NCI-H526 (cell line): ENCODE results near the gene S100A16.
A peak's percentile ranks its signal among the peaks of the same experiment; 100 is the strongest.
"Not testable (repeated sequence)": the region's sequence is repeated elsewhere in the genome, so short reads cannot be mapped to it uniquely, and the experiment has no call there.

Source experiments
- DNase-seq, 2 experiments: peaks; one replicate each; lab custom pipeline; 2025; lab: John Stamatoyannopoulos, UW

The S100A16 gene

GRCh38 chr1:153585006-153585405, 27.9 kb downstream of the S100A16 start:
- no peak for DNase-seq

DNA sequence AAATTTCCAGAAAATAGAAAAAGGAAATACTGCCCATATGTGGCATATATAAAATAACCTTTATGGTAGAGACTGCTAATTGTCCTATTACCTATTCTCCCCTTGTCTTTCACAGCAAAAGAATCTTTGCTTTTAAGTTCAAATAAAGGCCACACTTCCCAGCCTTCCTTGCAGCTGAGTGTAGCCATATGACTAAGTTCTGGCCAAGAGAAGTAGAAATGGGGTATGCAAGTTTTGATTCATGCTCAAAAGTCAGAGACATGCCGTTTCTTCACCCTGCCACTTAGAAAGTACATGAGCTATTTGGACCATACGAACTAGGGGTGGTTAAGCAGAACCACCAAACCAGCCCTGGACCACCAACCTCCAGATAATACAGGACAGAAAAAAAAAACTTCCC, 29.0 kb downstream of the S100A16 start:
- DNase-seq, result no peak

DNA sequence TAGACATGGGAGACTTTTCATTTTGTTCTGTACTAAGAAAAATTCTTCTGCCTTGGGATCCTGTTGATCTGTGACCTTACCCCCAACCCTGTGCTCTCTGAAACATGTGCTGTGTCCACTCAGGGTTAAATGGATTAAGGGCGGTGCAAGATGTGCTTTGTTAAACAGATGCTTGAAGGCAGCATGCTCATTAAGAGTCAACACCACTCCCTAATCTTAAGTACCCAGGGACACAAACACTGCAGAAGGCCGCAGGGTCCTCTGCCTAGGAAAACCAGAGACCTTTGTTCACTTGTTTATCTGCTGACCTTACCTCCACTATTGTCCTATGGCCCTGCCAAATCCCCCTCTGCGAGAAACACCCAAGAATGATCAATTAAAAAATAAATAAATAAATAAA, 29.4 kb downstream of the S100A16 start:
- DNase-seq, result not testable (repeated sequence)

- DNase-seq, result not testable (repeated sequence)
Measured at GRCh38 chr1:153582836-153583235, 30.1 kb downstream of the S100A16 start.

- DNase-seq, result no peak
Measured at GRCh38 chr1:153578936-153579335, 34.0 kb downstream of the S100A16 start.

DNA sequence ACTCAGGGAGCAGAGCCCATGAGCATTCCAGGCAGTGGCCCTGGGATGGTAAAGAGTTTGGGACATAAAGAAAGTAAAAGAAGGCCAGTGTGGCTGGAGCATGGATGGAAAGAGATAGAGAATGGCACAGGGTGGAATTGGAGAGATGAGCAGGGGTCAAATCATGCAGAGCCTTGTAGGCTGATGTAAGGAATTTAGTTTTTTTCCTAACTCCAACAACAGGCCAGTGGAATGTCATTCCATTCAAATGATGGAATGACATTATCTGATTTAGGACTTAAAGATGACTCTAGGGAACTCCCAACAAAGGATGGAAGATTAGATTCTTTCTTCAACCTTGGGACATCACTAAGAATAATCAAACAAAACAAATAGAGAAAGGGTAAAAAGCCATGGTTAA, 34.4 kb downstream of the S100A16 start:
- DNase-seq, result no peak

GRCh38 chr1:153577624-153578051, 35.3 kb downstream of the S100A16 start:
- DNase-seq, result no peak

- no peak for DNase-seq
Measured at GRCh38 chr1:153577138-153577537, 35.8 kb downstream of the S100A16 start.

GRCh38 chr1:153575497-153575896, 37.4 kb downstream of the S100A16 start:
- DNase-seq, result not testable (repeated sequence)

- DNase-seq, result not testable (repeated sequence)
Measured at GRCh38 chr1:153575081-153575491, 37.9 kb downstream of the S100A16 start.

DNA sequence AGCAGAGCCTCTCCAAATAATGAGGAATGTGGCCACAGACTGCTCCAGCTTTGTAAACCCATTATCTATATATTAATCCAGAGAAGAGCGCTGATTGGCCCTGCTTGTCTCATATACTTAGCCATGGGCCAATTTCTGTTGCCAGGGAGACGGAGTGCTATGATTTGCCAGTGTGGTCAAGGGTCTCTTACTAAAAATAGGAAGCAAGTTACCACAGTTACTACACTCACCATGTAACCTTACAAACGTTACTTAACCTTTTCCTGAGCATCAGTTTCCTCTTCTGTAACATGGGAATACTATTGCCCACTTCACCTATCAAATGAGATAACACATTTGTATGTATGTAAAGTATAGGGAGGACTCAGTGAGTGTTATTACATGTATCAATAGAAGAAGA, 39.6 kb downstream of the S100A16 start:
- DNase-seq, result no peak

- peak; percentile 79 to 91 for DNase-seq
Measured at GRCh38 chr1:153572569-153573015, 40.3 kb downstream of the S100A16 start.

DNA sequence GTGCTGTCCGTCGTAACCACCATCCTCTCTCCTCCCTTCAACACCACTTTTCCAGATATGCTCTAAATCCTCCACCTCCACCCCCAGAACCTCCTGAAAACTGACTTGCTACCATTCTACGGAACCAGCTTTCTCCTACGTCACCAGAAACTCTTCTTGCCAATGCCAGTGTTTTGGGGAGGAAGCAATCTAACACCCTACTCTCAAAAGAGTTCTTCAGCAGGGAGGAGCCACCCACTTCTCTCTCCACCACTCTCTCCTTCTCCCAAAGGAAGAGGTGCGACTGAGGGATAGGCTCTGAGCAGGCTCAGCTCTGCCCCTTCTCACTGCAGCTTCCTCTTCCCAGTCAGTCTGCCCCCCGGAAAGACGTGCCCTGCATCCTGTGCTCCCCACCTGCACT, 41.2 kb downstream of the S100A16 start:
- DNase-seq, result no peak

DNA sequence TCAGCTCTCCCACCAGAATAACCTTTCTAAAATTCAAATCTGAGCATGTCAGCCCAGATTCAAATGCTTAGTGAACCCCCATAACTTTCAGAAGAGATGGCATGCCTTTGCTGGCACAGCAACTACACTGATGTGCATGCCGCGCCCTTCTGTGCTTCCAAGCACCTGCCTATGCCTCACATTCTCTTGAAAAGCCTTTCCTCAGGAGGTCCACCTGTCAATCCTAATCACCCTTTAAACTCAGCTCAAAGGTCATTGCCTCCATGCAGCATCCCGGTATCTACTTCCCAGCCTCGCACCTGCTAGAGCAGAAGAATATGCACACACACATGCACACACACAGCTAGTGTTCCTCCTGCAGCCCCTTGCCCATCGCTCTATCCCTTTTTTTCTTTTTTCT, 42.1 kb downstream of the S100A16 start:
- peak; percentile 27 to 60 for DNase-seq

DNA sequence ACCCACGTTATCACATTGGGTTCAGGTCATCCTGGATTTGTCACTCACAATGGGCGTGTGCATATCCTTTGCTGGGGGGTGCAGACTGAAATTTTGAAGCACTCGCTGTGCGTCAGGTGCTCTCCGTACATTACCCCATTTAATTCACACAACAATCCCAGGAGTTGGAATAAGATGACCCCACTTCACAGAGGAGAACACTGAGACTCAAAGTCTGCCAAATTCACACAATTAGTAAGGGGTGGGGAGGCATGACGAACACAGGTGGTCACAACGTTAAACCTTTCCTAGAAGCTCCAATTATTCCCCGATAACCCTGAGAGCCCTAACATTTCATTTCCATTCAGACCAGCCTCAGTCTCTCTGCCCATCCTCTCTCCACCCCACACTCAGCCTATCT, 43.5 kb downstream of the S100A16 start:
- no peak for DNase-seq

- DNase-seq, result peak; percentile 97 to 99
Measured at GRCh38 chr1:153568367-153569099, 44.4 kb downstream of the S100A16 start.

GRCh38 chr1:153567621-153568366, 45.1 kb downstream of the S100A16 start:
- DNase-seq, result no peak

DNA sequence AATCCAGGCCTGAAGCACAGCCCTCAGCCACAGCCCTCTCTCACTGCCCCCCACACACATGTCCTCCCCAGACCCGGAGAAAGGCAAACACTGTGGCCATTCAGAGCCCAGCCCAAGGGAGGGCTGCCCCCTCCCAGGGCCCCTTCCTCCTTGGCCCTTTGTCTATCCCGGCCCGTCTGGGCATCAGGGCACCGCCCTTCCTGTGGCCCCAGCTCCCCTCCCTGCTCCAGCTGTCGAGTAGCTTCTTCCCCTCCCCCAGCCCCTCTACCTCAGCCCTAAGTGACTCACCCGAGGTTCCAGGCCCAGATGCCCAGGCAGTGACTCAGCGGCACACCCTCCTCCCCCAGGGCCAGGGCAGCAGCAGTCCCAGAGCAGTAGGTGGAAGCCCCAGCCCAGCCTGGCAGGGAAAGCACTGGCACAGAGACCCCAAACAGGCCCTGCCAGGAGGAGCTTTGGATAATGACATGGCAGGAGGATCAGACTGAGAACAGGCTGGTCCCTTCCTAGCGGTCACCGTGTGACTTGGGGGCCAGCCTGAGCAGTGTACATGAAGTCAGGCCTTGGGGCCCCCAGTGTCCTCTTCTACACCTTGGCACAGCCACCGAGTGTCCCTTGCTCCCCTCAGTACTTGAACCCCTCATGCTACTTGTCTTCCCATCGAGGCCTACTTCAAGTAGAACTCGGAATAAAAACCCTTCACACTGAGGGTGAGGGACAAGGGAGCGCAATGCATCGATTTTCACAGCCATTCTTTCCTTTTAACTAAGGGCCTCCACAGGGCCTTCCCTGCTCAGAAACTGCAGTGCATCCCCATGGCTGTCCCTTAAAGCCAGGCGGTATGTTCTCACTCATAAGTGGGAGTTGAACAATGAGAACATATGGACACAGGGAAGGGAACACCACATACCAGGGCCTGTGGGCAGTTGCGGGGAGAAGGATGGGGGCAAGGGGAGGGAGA, 46.2 kb downstream of the S100A16 start:
- peak in 1 of 2 experiments; percentile 65 for DNase-seq

- peak in 1 of 2 experiments; percentile 64 for DNase-seq
Measured at GRCh38 chr1:153565529-153566374, 47.2 kb downstream of the S100A16 start, which contains the start of gene S100A2. TSS of gene S100A2 (minus strand) at chr1:153565844. CDS start at chr1:153563877, 1,967 bp downstream.

GRCh38 chr1:153563991-153564390, 48.9 kb downstream of the S100A16 start:
- DNase-seq, result no peak

DNA sequence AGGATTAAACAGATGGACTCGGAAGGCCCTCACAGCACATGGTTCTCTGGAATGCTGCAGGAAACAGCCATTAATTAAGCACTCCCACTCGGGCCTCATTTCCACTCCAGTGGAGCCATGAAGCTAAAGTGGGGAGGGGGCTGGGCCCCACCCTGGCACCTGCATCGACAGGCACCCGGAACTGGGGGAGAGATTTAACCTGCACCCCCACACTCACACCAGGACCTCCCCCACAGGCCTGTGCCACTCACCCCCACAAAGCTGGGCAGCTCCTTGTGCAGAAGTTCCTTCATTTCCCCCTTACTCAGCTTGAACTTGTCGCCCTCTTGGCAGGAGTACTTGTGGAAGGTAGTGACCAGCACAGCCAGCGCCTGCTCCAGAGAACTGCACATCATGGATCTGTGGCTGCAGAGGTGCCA, 49.4 kb downstream of the S100A16 start:
- no peak for DNase-seq
